CD4-positive, alpha-beta T cell treated with Interleukin-2 at 100 ng/mL for 4 hours (primary cell): ENCODE data around the gene RBM20.
A peak's percentile ranks its signal among the peaks of the same experiment; 100 is the strongest.

Experiments used
- DNase-seq: peaks from one replicate; pipeline ENCODE4 v3.0.0-alpha.2; 2020; ENCODE audit warnings: low spot score

RBM20 gene

DNA sequence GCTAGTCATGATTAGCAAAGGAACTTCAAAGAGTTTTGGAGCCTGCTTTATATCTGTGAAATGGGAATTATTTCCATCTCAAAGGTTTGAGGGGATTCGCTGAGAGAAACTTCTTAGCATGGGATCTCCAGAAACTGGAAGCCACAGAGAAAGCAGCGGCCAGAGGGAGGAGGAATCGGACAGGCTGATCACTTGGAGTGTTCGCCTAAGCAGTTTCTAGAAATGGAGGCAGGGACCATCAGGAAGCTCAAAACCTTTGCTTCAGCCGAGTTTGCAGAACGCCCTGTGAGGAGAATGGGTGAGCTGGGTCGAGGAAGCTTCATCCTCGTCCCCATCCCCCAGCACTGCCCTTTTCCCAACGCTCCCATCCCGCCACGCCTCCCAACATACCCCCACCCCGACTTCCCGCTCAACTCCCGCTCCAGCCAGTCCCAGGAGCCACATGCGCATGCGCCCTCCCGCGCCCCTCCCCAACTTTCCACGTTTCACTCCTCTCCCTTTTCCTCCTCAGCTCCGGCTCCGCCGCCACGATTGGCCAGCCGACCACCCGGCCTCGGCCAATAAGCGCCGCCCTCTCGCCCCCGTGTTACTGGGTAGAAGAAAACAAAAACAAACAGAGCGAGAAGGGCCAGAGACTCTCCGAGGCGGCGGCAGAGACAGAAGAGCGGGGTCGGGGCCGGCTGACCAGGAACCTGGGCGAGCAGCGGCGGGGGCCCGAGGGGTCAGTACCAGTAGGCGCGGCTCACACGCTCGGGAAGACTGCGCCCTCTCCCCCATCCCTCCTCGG lies 227.4 kb downstream of the RBM20 start, which contains the start of gene PDCD4:
Gene PDCD4, plus strand, starts transcription at position 631 of the 787 bp plus-strand sequence. CDS start 4,100 bp downstream, outside the sequence.
- DNase-seq: peak; percentile 94

GRCh38 chr10:110872145-110872983 lies 228.2 kb downstream of the RBM20 start:
- DNase-seq: peak; percentile 80

- no peak for DNase-seq
Measured at GRCh38 chr10:110872984-110873923, 229.1 kb downstream of the RBM20 start.

GRCh38 chr10:110873951-110874350 lies 229.8 kb downstream of the RBM20 start:
- DNase-seq: no peak

- no peak for DNase-seq
Measured at GRCh38 chr10:110876000-110876399, 231.9 kb downstream of the RBM20 start.

- no peak for DNase-seq
Measured at GRCh38 chr10:110876788-110877187, 232.7 kb downstream of the RBM20 start.

GRCh38 chr10:110880012-110880411 lies 235.9 kb downstream of the RBM20 start:
- DNase-seq: no peak

DNA sequence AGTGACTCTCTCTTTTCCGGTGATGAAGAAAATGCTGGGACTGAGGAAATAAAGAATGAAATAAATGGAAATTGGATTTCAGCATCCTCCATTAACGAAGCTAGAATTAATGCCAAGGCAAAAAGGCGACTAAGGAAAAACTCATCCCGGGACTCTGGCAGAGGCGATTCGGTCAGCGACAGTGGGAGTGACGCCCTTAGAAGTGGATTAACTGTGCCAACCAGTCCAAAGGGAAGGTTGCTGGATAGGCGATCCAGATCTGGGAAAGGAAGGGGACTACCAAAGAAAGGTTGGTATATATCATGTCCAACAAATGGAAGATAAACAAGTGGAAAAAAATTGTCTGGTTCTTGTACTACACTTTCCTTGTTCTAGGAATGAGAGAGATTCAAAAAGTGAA lies 237.1 kb downstream of the RBM20 start:
- no peak for DNase-seq

DNA sequence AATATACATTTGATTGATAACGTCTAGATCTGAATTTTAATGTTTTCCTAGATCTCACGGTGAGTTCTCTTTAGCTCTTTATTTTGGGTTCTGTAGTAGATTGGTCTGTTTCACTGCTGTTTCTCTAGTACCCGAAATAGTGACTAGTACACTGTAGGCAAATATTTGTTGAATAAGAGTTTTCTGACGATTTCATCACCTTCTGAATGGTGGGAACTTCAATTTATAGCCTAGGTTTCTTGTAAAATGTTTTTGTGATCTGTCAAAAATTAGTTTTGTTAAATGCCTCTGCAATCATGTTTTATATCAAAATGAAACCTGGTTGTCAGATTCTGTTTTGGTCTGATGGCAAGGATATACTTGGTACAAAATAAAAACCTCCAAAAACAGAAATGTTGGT lies 237.8 kb downstream of the RBM20 start:
- no peak for DNase-seq

DNA sequence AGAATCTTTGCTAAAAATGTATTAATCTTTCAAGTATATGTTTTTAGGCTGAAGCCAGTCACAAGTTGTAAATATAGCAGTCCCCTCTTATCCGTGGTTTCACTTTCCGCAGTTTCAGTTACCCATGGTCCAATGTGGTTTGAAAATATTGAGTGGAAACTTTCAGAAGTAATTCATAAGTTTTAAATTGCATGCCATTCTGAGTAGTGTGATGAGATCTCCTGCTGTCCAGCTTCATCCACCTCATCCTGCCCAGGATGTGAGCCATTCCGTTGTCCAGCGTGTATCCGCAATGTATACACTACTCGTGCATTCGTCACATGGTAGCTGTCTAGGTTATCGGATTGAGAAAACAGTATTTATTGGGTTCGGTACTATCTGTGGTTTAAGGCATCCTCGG lies 239.8 kb downstream of the RBM20 start:
- no peak for DNase-seq

GRCh38 chr10:110885932-110886674 lies 242.0 kb downstream of the RBM20 start:
- peak; percentile 38 for DNase-seq

DNA sequence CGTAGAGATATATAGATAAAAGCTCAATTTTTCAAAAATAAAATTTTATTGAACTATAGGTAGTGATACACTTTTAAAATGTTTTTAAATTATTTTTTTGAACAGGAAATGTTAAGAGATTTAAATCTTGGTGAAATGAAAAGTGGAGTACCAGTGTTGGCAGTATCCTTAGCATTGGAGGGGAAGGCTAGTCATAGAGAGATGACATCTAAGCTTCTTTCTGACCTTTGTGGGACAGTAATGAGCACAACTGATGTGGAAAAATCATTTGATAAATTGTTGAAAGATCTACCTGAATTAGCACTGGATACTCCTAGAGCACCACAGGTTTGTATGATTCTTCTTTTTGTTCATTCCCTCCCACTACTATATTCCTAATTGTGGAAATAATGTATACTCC lies 243.4 kb downstream of the RBM20 start:
- DNase-seq: no peak
